HG03045 (cell line): ENCODE results near the gene SLC35F4.
"Not testable (repeated sequence)": the region's sequence is repeated elsewhere in the genome, so short reads cannot be mapped to it uniquely, and the experiment has no call there.

Experiments used
- ATAC-seq: cut with Tn5 transposase; IDR thresholded peaks from one replicate; pipeline ENCODE4 v1.9.1; 2021; ENCODE audit warnings: mild to moderate bottlenecking, moderate library complexity; ENCODE audit not compliant: unreplicated experiment

Gene SLC35F4

GRCh38 chr14:57732463-57733285, 133.2 kb downstream of the SLC35F4 start:
- ATAC-seq: no peak

- no peak for ATAC-seq
Observed at GRCh38 chr14:57729208-57730187, 136.4 kb downstream of the SLC35F4 start.

DNA sequence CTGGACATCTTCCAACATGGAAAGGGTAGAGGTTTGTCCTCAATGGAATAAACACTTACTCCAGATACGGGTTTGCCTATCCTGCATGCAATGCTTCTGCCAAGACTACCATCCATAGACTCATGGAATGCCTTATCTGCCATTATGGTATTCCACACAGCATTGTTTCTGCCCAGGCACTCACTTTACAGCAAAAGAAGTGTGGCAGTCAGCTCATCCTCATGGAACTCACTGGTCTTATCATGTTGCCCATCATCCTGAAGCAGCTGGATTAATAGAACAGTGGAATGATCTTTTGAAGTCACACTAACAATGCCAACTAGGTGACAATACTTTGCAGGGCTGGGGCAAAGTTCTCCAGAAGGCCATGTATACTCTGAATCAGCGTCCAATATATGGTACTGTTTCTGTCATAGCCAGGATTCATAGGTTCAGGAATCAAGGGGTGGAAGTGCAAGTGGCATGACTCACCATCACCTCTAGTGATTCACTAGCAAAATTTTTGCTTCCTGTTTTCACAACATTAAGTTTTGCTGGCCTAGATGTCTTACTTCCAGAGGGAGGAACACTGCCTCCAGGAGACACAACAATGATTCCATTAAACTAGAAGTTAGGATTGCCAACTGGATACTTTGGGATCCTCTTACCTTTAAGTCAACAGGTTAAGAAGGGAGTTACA, 140.4 kb downstream of the SLC35F4 start:
- no peak for ATAC-seq

DNA sequence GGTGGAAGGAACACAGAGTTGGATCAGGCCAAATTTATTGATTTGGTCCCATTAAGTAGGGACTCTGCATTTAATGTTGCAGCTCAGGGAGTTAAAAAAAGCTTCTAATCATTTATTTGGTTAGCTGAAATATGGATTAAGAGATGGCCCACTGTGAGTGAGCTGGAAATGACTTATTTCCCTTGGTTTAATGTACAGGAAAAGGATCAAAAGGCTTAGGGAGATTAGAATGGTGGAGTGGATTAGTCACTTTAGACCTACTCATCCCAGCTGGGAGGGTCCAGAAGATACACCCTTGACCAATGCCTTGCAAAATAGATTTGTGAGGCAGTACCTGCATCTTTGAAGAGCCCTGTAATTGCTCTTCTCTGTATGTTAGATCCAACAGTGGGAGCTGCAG, 143.8 kb downstream of the SLC35F4 start:
- ATAC-seq: not testable (repeated sequence)

- no peak for ATAC-seq
Observed at GRCh38 chr14:57714487-57714931, 151.4 kb downstream of the SLC35F4 start.

- ATAC-seq: no peak
Observed at GRCh38 chr14:57712698-57713097, 153.2 kb downstream of the SLC35F4 start.

- no peak for ATAC-seq
Observed at GRCh38 chr14:57712102-57712501, 153.8 kb downstream of the SLC35F4 start.

- no peak for ATAC-seq
Observed at GRCh38 chr14:57709909-57710308, 156.0 kb downstream of the SLC35F4 start.

DNA sequence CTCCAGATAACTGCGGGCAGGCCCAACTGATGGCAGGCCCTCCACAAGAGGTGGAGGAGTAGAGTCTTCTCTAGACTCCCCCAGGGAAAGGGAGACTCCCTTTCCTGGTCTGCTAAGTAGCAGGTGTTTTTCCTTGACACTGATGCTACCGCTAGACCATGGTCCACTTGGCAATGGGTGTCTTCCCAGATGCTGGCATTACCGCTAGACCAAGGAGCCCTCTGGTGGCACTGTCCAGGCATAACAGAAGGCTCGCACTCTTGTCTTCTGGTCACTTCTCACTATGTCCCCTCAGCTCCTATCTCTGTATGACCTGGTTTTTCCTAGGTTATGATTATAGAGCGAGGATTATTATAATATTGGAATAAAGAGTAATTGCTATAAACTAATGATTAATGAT, 156.8 kb downstream of the SLC35F4 start:
- ATAC-seq: not testable (repeated sequence)

DNA sequence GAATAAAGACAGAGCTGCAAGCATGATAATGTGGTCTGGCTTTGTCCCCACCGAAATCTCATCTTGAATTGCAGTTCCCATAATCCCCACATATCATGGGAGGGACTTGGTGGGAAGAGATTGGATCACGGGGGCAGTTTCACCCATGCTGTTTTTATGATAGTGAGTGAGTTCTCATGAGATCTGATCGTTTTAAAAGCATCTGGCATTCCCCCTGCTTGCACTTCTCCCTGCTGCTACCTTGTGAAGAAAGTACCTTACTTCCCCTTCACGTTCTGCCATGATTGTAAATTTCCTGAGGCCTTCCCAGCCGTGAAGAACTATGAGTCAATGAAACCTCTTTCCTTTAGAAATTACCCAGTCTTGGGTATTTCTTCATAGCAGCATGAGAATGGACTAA, 158.7 kb downstream of the SLC35F4 start:
- ATAC-seq: no peak

GRCh38 chr14:57704763-57705162, 161.1 kb downstream of the SLC35F4 start:
- no peak for ATAC-seq

DNA sequence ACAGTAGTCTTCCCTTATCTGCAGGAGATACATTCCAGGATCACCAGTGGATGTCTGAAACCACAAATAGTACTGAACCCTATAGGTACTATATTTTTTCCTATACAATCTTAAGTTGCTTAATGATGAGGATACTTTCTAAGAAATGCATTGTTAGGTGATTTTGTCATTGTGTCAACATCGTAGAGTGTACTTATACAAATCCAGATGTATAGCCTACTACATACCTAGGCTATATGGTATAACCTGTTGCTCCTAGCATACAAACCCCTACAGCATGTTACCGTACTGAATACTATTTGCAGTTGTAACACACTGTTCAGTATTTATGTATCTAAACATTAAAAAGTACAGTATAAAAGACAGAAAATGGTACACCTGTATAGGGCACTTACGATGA, 165.9 kb downstream of the SLC35F4 start:
- ATAC-seq: no peak

- no peak for ATAC-seq
Observed at GRCh38 chr14:57692671-57693070, 173.2 kb downstream of the SLC35F4 start.

- no peak for ATAC-seq
Observed at GRCh38 chr14:57687416-57687815, 178.5 kb downstream of the SLC35F4 start.

GRCh38 chr14:57686304-57686703, 179.6 kb downstream of the SLC35F4 start:
- ATAC-seq: no peak

- no peak for ATAC-seq
Observed at GRCh38 chr14:57671021-57671420, 194.9 kb downstream of the SLC35F4 start.

DNA sequence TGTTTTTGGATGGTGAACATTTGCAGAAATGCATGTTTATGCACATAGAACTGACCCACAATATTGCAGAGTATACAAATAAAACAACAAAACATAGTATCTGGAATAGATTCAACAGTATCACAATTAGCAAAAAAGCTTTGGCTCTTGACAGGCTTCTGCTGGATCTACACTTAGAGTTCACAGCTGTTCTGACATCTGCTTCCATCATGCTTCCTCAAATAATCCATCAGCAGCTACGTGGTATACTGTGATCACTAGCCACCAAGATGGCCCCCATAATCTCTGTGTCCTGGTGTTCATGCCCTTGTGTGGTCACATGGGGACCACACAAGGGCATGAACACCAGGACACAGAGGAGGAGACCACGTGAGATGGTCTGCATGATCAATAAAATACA, 205.7 kb downstream of the SLC35F4 start:
- ATAC-seq: no peak

DNA sequence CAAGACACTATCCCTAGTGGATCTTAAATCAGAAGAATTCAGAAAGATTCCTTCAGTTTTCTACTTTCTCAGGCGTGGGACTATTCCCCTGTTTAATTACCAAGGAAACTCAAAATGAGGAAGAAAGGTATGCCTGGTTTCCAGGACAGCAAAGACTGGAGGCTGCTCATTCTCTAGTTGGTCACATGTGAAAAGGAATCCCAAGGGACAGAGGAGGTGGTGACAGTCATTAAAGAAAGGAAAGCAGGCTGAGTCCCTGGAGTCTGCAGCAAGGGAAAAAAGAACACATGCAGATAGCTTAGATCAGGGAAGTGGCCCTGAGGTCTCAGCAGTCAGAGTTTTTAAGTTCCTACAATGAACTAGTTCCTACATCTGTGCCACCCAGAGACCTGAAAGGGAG, 206.8 kb downstream of the SLC35F4 start:
- no peak for ATAC-seq

DNA sequence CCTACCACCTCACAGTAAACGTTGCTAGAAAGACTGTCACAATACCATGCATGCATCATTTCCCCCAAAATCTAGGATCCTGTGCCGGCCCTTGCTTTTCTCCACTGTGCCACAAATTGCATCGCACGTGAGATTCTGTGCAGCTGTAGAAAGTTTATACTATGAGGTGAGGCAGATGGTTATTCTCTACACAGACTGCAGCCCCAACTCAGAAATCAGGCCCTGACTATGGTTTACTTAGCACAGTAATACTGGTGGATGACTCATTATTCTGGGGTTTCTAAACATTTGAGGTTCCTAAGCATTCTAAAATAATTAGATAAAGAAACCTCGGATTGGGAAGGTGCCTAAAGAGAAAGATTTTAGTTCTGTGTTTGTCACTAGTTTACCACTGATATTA, 208.4 kb downstream of the SLC35F4 start:
- ATAC-seq: no peak

GRCh38 chr14:57656853-57657252, 209.0 kb downstream of the SLC35F4 start:
- ATAC-seq: no peak

- no peak for ATAC-seq
Observed at GRCh38 chr14:57652769-57653168, 213.1 kb downstream of the SLC35F4 start.
